GM10248 (cell line): ENCODE measurements around the gene PITPNC1.

ENCODE experiments used
- CTCF ChIA-PET: fragments of 300-600 bp; sonication (Branson Sonifier 250); formaldehyde crosslinking; extraction: SDS; loops from one replicate; lab custom pipeline; 2021; ENCODE audit warnings: antibody characterized with exemption; lab: Yijun Ruan, JAX
- POLR2A ChIA-PET: fragments of 350-650 bp; sonication (Branson Sonifier 250); formaldehyde crosslinking; extraction: SDS; loops from one replicate; lab custom pipeline; 2020; ENCODE audit warnings: antibody characterized with exemption; lab: Yijun Ruan, JAX
- DNase-seq: peaks from one replicate; pipeline ENCODE4 v3.0.0; 2012; ENCODE audit errors: extremely low spot score
- TF ChIP-seq, protein P1 (sequence below): IDR thresholded peaks from 2 replicates; pipeline ENCODE4 v1.5.1; 2012; ENCODE audit warnings: mild to moderate bottlenecking, low read depth; ENCODE audit errors: extremely low read depth, missing control alignments, control extremely low read depth

Gene PITPNC1

DNA sequence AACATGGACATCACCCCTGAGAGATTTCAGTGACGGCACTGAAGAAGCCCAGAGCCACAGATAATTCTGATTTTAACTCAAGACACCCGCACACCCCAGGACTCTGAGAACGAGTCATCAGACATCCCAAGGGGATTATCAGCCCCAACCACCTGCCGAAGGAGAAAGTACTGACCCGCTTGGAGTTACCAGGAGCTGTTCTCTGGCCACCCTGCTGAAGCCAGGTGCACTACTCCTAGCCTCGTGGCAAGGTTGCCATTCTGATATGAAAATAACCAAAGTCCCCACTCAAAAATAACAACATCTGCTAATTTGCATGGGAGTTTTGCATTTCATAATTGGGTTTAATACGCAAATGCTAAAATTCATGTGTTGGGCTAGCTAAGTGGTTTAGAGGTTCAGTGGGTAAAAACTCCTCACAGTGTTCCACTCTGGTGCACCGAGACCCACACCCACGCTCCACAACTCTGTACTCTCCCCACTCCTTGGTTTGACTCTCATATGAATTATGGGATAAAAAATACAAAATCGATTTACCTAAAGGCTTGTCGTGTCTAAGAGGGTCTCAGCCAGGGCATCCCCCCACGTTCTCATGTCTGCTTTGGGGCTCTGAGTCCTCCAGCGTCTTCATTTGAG is 197.7 kb downstream of the PITPNC1 start:
- POLR2A ChIA-PET = interaction anchor here (0.6 to 0.8 kb wide), 2 partner anchors 15 to 72 kb away, joined by 3 to 4 read pairs; no protein-coding TSS in a partner anchor

GRCh38 chr17:67575325-67575724 is 198.2 kb downstream of the PITPNC1 start:
- TF ChIP-seq, protein P1, sequence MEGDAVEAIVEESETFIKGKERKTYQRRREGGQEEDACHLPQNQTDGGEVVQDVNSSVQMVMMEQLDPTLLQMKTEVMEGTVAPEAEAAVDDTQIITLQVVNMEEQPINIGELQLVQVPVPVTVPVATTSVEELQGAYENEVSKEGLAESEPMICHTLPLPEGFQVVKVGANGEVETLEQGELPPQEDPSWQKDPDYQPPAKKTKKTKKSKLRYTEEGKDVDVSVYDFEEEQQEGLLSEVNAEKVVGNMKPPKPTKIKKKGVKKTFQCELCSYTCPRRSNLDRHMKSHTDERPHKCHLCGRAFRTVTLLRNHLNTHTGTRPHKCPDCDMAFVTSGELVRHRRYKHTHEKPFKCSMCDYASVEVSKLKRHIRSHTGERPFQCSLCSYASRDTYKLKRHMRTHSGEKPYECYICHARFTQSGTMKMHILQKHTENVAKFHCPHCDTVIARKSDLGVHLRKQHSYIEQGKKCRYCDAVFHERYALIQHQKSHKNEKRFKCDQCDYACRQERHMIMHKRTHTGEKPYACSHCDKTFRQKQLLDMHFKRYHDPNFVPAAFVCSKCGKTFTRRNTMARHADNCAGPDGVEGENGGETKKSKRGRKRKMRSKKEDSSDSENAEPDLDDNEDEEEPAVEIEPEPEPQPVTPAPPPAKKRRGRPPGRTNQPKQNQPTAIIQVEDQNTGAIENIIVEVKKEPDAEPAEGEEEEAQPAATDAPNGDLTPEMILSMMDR = peak; percentile 54
- DNase-seq = peak; percentile 51
- ChIA-PET POLR2A (interaction anchor here (0.6 to 0.8 kb wide), 2 partner anchors 14 to 72 kb away, joined by 3 to 4 read pairs; no protein-coding TSS in a partner anchor), CTCF (interaction anchor here (0.7 to 2.1 kb wide), 12 partner anchors 11 to 200 kb away, joined by 3 to 10 read pairs (median 4); no protein-coding TSS in a partner anchor)

More for the DNA sequence above, 197.7 kb downstream of the PITPNC1 start:
- TF ChIP-seq, protein P1 = no peak
- CTCF ChIA-PET = interaction anchor here (0.7 to 2.1 kb wide), 12 partner anchors 12 to 200 kb away, joined by 3 to 10 read pairs (median 4); no protein-coding TSS in a partner anchor
- peak; percentile 42 for DNase-seq

DNA sequence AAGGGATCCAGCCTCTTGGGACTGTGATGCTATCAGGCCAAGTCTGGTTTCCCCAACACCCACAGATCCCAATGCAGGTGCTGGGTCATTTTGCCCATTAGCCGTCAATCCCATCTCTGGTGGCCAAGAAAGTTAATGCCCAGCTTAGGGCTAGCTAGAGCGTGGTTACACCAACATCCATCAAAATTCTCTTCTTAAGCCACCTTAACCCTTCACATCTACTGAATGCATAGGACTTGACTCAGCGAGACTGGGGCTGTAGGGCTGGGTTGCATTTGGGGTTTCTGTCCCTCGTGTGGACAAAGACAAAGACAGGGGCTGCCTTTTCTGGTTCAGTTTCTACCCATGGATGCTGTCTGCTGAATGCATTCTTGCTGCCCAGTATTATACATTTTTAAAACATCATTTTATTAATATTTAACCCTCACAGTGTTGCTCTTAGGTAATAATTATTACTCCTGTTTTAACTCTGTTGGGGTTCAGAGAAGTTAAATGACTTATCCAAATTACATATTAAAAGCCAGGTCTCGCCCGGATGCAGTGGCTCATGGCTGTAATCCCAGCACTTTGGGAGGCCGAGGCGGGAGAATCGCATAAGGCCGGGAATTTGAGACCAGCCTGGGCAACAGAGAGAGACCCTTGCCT is 199.5 kb downstream of the PITPNC1 start:
- ChIA-PET CTCF (interaction anchor here (1.0 to 4.8 kb wide), 5 partner anchors 12 to 201 kb away, joined by 4 to 20 read pairs (median 6); no protein-coding TSS in a partner anchor), POLR2A (no interaction called here)
- TF ChIP-seq, protein P1 = no peak
- no peak for DNase-seq

GRCh38 chr17:67577429-67578141 is 200.5 kb downstream of the PITPNC1 start:
- no peak for DNase-seq
- ChIA-PET POLR2A (no interaction called here), CTCF (interaction anchor here (0.8 to 4.8 kb wide), 9 partner anchors 11 to 202 kb away, joined by 3 to 20 read pairs (median 6); no protein-coding TSS in a partner anchor)
- TF ChIP-seq, protein P1 = no peak

DNA sequence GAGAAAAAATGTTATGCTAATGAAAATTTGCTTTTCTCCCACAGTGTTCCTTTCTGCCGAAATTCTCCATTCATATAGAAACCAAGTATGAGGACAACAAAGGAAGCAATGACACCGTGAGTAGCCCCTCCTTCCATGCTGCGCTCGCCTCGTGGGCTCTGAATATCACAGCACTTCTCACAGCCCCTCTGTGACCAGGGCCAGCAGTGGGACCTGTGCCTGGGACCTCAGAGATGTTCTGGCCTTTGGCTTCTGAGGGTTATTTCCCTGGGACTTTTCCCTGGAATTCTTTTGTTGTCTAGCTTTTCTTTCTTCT is 201.0 kb downstream of the PITPNC1 start:
- CTCF ChIA-PET = interaction anchor here (0.8 to 4.8 kb wide), 9 partner anchors 11 to 202 kb away, joined by 3 to 20 read pairs (median 6); no protein-coding TSS in a partner anchor
- TF ChIP-seq, protein P1 = no peak
- POLR2A ChIA-PET = no interaction called here
- peak; percentile 50 for DNase-seq

DNA sequence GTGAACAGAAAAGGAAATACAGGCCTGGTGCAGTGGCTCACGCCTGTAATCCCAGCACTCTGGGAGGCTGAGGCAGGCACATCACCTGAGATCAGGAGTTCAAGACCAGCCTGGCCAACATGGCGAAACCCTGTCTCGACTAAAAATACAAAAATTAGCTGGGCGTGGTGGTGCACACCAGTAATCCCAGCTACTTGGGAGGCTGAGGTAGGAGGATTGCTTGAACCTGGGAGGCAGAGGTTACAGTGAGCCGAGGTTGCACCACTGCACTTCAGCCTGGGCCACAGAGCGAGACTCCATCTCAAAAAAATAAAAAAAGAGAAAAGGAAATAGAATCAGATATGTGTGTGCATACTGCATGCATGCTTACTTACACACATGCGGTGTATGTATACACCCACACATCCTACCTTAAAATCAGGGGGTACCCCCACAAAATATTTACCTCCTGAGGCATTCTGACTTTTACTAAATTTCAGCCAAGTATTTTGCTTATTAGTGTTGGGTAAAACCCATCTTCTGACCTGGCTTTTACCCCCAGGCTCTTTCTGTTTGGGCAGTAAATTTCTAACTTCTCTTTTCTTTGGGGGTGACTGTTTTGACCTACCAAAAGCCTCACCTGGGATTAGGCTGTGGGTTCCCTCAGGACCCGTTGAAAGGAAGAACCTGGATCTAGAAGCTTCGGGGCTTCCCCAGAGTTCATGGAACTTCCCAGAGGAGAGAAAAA is 201.8 kb downstream of the PITPNC1 start:
- CTCF ChIA-PET = interaction anchor here (0.8 to 4.8 kb wide), 5 partner anchors 10 to 27 kb away, joined by 3 to 20 read pairs (median 9); no protein-coding TSS in a partner anchor
- POLR2A ChIA-PET = interaction anchor here (0.6 kb wide), 1 partner anchor 85 kb away, joined by 3 read pairs; no protein-coding TSS in a partner anchor
- DNase-seq = peak; percentile 49
